Prostate gland (tissue), 2 donors: ENCODE results near the gene DDX49. TPM values are rescaled to one million over a fixed set of nuclear protein-coding genes. Genes with fewer than 3 reads are reported as not detected.

ENCODE experiments used
- DNase-seq: peaks from one replicate; pipeline ENCODE4 v3.0.0-alpha.2; 2019; ENCODE audit warnings: low spot score
- H3K27ac ChIP-seq, 2 donors: fragments of 200-600 bp; sonication (generic); 2 replicates each; pipeline ENCODE4 v1.5.1; 2017 to 2019
- H3K27me3 ChIP-seq: fragments of 200-600 bp; sonication (generic); replicated peaks from 2 replicates; pipeline ENCODE4 v1.5.1; 2019; ENCODE audit not compliant: insufficient read depth
- H3K36me3 ChIP-seq, 2 donors: fragments of 200-600 bp; sonication (generic); 1 replicate in 1 of 2; 2 replicates in 1 of 2; pipeline versions ENCODE4 v1.5.1 to v1.8.1; 2017 to 2019
- H3K4me1 ChIP-seq: fragments of 200-600 bp; sonication (generic); replicated peaks from 2 replicates; pipeline ENCODE4 v1.5.1; 2019
- H3K4me3 ChIP-seq, 2 donors: fragments of 200-600 bp; sonication (generic); 2 replicates each; pipeline ENCODE4 v1.5.1; 2017 to 2019
- H3K9me3 ChIP-seq: fragments of 200-600 bp; sonication (generic); 2 replicates; pipeline ENCODE4 v1.5.1; 2017
- CTCF ChIP-seq, 4 experiments: fragments of 200-600 bp in 2 of 4; fragments of 450-650 bp in 2 of 4; sonication (generic) in 2 of 4; IDR thresholded peaks; 1 replicate in 3 of 4; 2 replicates in 1 of 4; pipeline ENCODE4 v1.5.1; 2016 to 2019; ENCODE audit warnings: antibody characterized with exemption in 4 of 4, mild to moderate bottlenecking in 2 of 4, moderate library complexity in 2 of 4
- POLR2A ChIP-seq: fragments of 450-650 bp; IDR thresholded peaks from one replicate; pipeline ENCODE4 v1.6.1; 2016; ENCODE audit warnings: antibody characterized with exemption, mild to moderate bottlenecking
- POLR2AphosphoS5 ChIP-seq: sonication (generic); formaldehyde crosslinking; IDR thresholded peaks from one replicate; pipeline ENCODE4 v1.6.1; 2017; ENCODE audit warnings: antibody characterized with exemption
- WGBS: methylation state at CpG from one replicate; pipeline ENCODE4 v1.1.5; 2018; 5-methylcytosine and 5-hydroxymethylcytosine counted together
- intact Hi-C: fragments of 100-400 bp; cut with DNase I; formaldehyde crosslinking; loops from one replicate; pipeline ENCODE4 v1.14.2; 2022
- total RNA-seq, 2 donors: library from RNA; depleted of rRNA; stranded (reverse); fragments of >200 nt; gene quantifications; one replicate each; pipeline ENCODE4 v1.1.0, GENCODE V29; 2016

DDX49 gene
- total RNA-seq, 2 donors from 2014 or later = 72.0 to 91.2 TPM

- H3K9me3 ChIP-seq = no peaks in the 10 kb centered on the region
- peak overlapping the region; percentile 69 to 89 for H3K4me3 ChIP-seq
- TF ChIP-seq POLR2A = no peak
- TF ChIP-seq POLR2AphosphoS5 = no peak
- no peak for TF ChIP-seq CTCF (IDR thresholded peaks at IDR 0.05)
- intact Hi-C loops = no loop called here
- H3K4me1 ChIP-seq = peaks cover 12% of the 10 kb centered on the region
- no peaks in the 10 kb centered on the region for H3K27me3 ChIP-seq
- 64% methylated on average over 9 of the region's 9 CpGs for WGBS
- DNase-seq = no peak
- peaks cover 7 to 14% of the 10 kb centered on the region in 2 donors for H3K36me3 ChIP-seq
- H3K27ac ChIP-seq = no peak overlapping the region
Measured at GRCh38 chr19:18920400-18920799, 885 bp downstream of the DDX49 start.

DNA sequence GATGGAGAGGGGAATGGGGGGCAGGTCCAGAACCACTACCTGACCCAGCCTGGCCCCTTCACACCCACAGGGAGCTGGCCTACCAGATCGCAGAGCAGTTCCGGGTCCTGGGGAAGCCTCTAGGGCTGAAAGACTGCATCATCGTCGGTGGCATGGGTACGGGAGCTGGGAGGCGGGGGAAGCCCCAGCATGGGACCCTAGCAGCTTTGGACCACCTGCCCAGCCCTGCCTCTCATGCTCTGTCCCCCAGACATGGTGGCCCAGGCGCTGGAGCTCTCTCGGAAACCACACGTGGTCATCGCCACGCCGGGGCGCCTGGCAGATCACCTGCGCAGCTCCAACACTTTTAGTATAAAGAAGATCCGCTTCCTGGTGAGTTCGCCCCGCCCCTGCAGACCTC is 2.1 kb downstream of the DDX49 start:
- Histone ChIP-seq H3K27ac (no peak overlapping the region), H3K36me3 (peaks cover 7 to 17% of the 10 kb centered on the region in 2 donors), H3K4me3 (no peak overlapping the region), H3K27me3 (no peaks in the 10 kb centered on the region), H3K4me1 (peaks cover 12% of the 10 kb centered on the region), H3K9me3 (no peaks in the 10 kb centered on the region)
- TF ChIP-seq POLR2A (no peak), POLR2AphosphoS5 (no peak), CTCF (IDR thresholded peaks at IDR 0.05) (no peak)
- DNase-seq = no peak
- 96% methylated on average over 17 of the region's 17 CpGs for WGBS
- intact Hi-C loops = no loop called here

DNA sequence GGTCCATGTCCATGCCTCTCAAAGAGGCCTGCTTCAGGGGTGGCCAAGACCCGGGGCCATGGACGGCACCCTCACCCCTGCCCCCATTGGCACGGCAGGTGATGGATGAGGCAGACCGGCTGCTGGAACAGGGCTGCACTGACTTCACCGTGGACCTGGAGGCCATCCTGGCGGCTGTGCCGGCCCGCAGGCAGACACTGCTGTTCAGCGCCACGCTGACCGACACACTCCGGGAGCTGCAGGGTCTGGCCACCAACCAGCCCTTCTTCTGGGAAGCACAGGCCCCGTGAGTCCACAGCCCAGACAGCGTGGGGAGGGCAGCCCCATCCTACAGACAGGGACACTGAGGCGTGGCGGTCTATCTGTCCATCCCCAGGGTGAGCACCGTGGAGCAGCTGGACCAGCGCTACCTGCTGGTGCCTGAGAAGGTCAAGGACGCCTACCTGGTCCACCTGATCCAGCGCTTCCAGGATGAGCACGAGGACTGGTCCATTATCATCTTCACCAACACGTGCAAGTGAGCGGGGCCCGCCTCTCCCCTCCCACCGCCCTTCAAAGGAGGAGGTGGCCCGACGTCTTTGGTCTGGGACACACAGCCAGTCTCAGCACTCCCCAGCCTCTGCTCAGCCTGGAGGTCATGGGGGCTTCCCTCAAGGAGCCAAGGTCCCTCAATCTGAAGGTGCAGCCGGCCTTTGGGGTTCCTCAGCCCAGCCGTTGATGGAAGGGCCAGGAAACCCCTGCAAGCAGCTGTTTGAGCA is 2.9 kb downstream of the DDX49 start:
- TF ChIP-seq POLR2A (no peak), POLR2AphosphoS5 (no peak), CTCF (IDR thresholded peaks at IDR 0.05) (no peak)
- Histone ChIP-seq H3K27ac (no peak overlapping the region), H3K4me3 (no peak overlapping the region), H3K36me3 (peaks cover 7 to 17% of the 10 kb centered on the region in 2 donors), H3K9me3 (no peaks in the 10 kb centered on the region), H3K27me3 (no peaks in the 10 kb centered on the region), H3K4me1 (peaks cover 9% of the 10 kb centered on the region)
- no peak for DNase-seq
- 85% methylated on average over 19 of the region's 29 CpGs for WGBS
- intact Hi-C loops = no loop called here

- H3K27ac ChIP-seq = no peak overlapping the region
- no peaks in the 10 kb centered on the region for H3K9me3 ChIP-seq
- H3K4me1 ChIP-seq = peaks cover 6% of the 10 kb centered on the region
- intact Hi-C loops = no loop called here
- 94% methylated on average over 15 of the region's 15 CpGs for WGBS
- no peaks in the 10 kb centered on the region for H3K27me3 ChIP-seq
- DNase-seq = no peak
- peaks cover 7 to 21% of the 10 kb centered on the region in 2 donors for H3K36me3 ChIP-seq
- no peak overlapping the region for H3K4me3 ChIP-seq
- TF ChIP-seq CTCF (IDR thresholded peaks at IDR 0.05) (no peak), POLR2A (no peak), POLR2AphosphoS5 (no peak)
Measured at GRCh38 chr19:18924684-18925213, 5.2 kb downstream of the DDX49 start.
